ENCODE data around the gene SFT2D2.

The SFT2D2 gene

GRCh38 chr1:168243198-168243597 lies 17.4 kb downstream of the SFT2D2 start:
- Histone ChIP-seq H3K4me1 (ENCODE audit: control insufficient read depth, insufficient read depth, low read length) (peaks cover 11% of the 10 kb centered on the region), H3K27me3 (ENCODE audit: control insufficient read depth in 1 of 2, insufficient read depth in 2 of 2, low read length in 2 of 2) (no peaks in the 10 kb centered on the region), H3K27ac (ENCODE audit: low read length) (peak overlapping the region; percentile 50), H3K9ac (ENCODE audit: low read length in 2 of 2) (peak overlapping the region in 1 of 2 donors; percentile 22), H3K9me3 (ENCODE audit: control insufficient read depth in 2 of 2, low read length in 2 of 2) (no peaks in the 10 kb centered on the region), H3K4me3 (ENCODE audit: low read length in 2 of 2) (no peak overlapping the region), H3K36me3 (ENCODE audit: control insufficient read depth in 2 of 2, insufficient read depth in 2 of 2, low read length in 2 of 2) (peaks cover 15 to 32% of the 10 kb centered on the region in 2 donors)

- Histone ChIP-seq H3K27me3 (ENCODE audit: control insufficient read depth in 1 of 2, insufficient read depth in 2 of 2, low read length in 2 of 2) (no peaks in the 10 kb centered on the region), H3K4me1 (ENCODE audit: control insufficient read depth, insufficient read depth, low read length) (peaks cover 11% of the 10 kb centered on the region), H3K36me3 (ENCODE audit: control insufficient read depth in 2 of 2, insufficient read depth in 2 of 2, low read length in 2 of 2) (peaks cover 14 to 31% of the 10 kb centered on the region in 2 donors), H3K9ac (ENCODE audit: low read length in 2 of 2) (peak overlapping the region in 1 of 2 donors; percentile 22), H3K27ac (ENCODE audit: low read length) (peak overlapping the region; percentile 50), H3K4me3 (ENCODE audit: low read length in 2 of 2) (peak overlapping the region in 1 of 2 donors; percentile 1), H3K9me3 (ENCODE audit: control insufficient read depth in 2 of 2, low read length in 2 of 2) (no peaks in the 10 kb centered on the region)
These were observed 17.9 kb downstream of the SFT2D2 start for GRCh38 chr1:168243636-168244212.

DNA sequence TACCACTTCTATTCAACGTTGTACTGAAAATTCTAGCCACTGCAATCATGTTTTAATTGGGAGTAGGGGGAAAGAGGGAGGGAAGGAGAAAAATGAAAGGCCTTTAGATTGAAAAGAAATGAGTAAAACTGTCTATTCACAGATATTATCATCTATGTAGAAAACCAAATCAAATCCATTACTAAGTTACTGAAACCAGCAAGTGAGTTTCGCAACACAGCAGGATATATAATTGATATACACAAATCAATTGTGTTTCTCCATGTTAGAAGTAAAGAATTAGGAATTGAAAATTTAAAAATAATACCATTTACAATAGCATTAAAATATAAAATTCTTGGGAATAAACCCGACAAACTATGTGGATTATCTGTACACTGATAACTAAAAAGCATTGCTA lies 19.2 kb downstream of the SFT2D2 start:
- no peaks in the 10 kb centered on the region for H3K9me3 ChIP-seq (ENCODE audit: control insufficient read depth in 2 of 2, low read length in 2 of 2)
- no peaks in the 10 kb centered on the region for H3K27me3 ChIP-seq (ENCODE audit: control insufficient read depth in 1 of 2, insufficient read depth in 2 of 2, low read length in 2 of 2)
- no peak overlapping the region for H3K4me3 ChIP-seq (ENCODE audit: low read length in 2 of 2)
- H3K36me3 ChIP-seq (ENCODE audit: control insufficient read depth in 2 of 2, insufficient read depth in 2 of 2, low read length in 2 of 2), result peaks cover 10 to 23% of the 10 kb centered on the region in 2 donors
- H3K9ac ChIP-seq (ENCODE audit: low read length in 2 of 2), result no peak overlapping the region
- peaks cover 11% of the 10 kb centered on the region for H3K4me1 ChIP-seq (ENCODE audit: control insufficient read depth, insufficient read depth, low read length)
- no peak overlapping the region for H3K27ac ChIP-seq (ENCODE audit: low read length)

GRCh38 chr1:168246506-168246905 lies 20.7 kb downstream of the SFT2D2 start:
- Histone ChIP-seq H3K36me3 (ENCODE audit: control insufficient read depth in 2 of 2, insufficient read depth in 2 of 2, low read length in 2 of 2) (peaks cover 16 to 27% of the 10 kb centered on the region in 2 donors), H3K9ac (ENCODE audit: low read length in 2 of 2) (no peak overlapping the region), H3K27me3 (ENCODE audit: control insufficient read depth in 1 of 2, insufficient read depth in 2 of 2, low read length in 2 of 2) (no peaks in the 10 kb centered on the region), H3K9me3 (ENCODE audit: control insufficient read depth in 2 of 2, low read length in 2 of 2) (no peaks in the 10 kb centered on the region), H3K27ac (ENCODE audit: low read length) (no peak overlapping the region), H3K4me1 (ENCODE audit: control insufficient read depth, insufficient read depth, low read length) (peaks cover 11% of the 10 kb centered on the region), H3K4me3 (ENCODE audit: low read length in 2 of 2) (no peak overlapping the region)

GRCh38 chr1:168252204-168252733 lies 26.5 kb downstream of the SFT2D2 start:
- peaks cover 6 to 10% of the 10 kb centered on the region in 2 donors for H3K36me3 ChIP-seq (ENCODE audit: control insufficient read depth in 2 of 2, insufficient read depth in 2 of 2, low read length in 2 of 2)

DNA sequence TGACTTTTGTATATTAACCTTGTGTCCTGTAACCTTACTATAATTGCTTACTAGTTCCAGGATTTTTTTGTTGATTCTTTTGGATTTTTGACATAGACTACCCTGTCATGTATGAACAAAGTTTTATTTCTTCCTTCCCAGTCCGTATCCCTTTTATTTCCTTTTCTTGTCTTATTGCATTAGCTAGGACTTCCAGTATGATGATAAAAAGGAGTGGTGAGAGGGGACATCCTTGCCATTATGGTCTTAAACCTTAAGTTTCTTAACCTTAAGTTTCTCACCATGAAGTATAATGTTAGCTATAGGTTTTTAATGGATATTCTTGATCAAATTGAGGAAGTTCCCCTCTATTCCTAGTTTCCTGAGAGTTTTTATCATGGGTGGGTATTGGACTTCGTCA lies 30.4 kb downstream of the SFT2D2 start:
- Histone ChIP-seq H3K4me3 (ENCODE audit: low read length in 2 of 2) (no peak overlapping the region), H3K27me3 (ENCODE audit: control insufficient read depth in 1 of 2, insufficient read depth in 2 of 2, low read length in 2 of 2) (no peaks in the 10 kb centered on the region), H3K9me3 (ENCODE audit: control insufficient read depth in 2 of 2, low read length in 2 of 2) (peaks cover 0 to 8% of the 10 kb centered on the region in 2 donors), H3K9ac (ENCODE audit: low read length in 2 of 2) (no peak overlapping the region), H3K4me1 (ENCODE audit: control insufficient read depth, insufficient read depth, low read length) (no peaks in the 10 kb centered on the region), H3K36me3 (ENCODE audit: control insufficient read depth in 2 of 2, insufficient read depth in 2 of 2, low read length in 2 of 2) (no peaks in the 10 kb centered on the region), H3K27ac (ENCODE audit: low read length) (no peak overlapping the region)

More at GRCh38 chr1:168252204-168252733, 26.5 kb downstream of the SFT2D2 start:
- H3K27ac ChIP-seq (ENCODE audit: low read length), result no peak overlapping the region
- no peak overlapping the region for H3K9ac ChIP-seq (ENCODE audit: low read length in 2 of 2)
- H3K27me3 ChIP-seq (ENCODE audit: control insufficient read depth in 1 of 2, insufficient read depth in 2 of 2, low read length in 2 of 2), result no peaks in the 10 kb centered on the region
- peaks cover 0 to 8% of the 10 kb centered on the region in 2 donors for H3K9me3 ChIP-seq (ENCODE audit: control insufficient read depth in 2 of 2, low read length in 2 of 2)
- H3K4me3 ChIP-seq (ENCODE audit: low read length in 2 of 2), result no peak overlapping the region
- no peaks in the 10 kb centered on the region for H3K4me1 ChIP-seq (ENCODE audit: control insufficient read depth, insufficient read depth, low read length)

DNA sequence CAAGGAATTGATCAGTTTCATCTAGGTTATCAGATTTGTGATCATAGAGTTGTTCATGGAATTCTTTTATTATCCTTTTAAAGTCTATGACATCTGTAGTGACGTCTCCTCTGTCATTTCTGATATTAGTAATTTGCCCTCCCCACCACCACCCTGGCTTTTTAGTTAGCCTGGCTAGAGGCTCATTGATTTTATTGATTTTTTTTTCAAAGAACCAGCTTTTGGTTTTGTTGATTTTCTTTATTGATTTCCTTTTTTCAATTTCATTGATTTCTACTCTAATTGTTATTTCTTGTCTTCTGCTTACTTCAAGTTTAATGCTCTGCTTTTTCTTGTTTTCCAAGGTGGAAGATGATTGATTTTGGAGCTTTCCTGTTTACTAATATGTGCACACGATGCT lies 31.6 kb downstream of the SFT2D2 start:
- no peaks in the 10 kb centered on the region for H3K4me1 ChIP-seq (ENCODE audit: control insufficient read depth, insufficient read depth, low read length)
- H3K4me3 ChIP-seq (ENCODE audit: low read length in 2 of 2), result no peak overlapping the region
- H3K27me3 ChIP-seq (ENCODE audit: control insufficient read depth in 1 of 2, insufficient read depth in 2 of 2, low read length in 2 of 2), result no peaks in the 10 kb centered on the region
- H3K9me3 ChIP-seq (ENCODE audit: control insufficient read depth in 2 of 2, low read length in 2 of 2), result peaks cover 0 to 8% of the 10 kb centered on the region in 2 donors
- H3K9ac ChIP-seq (ENCODE audit: low read length in 2 of 2), result no peak overlapping the region
- no peak overlapping the region for H3K27ac ChIP-seq (ENCODE audit: low read length)
- no peaks in the 10 kb centered on the region for H3K36me3 ChIP-seq (ENCODE audit: control insufficient read depth in 2 of 2, insufficient read depth in 2 of 2, low read length in 2 of 2)

GRCh38 chr1:168259567-168259966 lies 33.8 kb downstream of the SFT2D2 start:
- Histone ChIP-seq H3K27ac (ENCODE audit: low read length) (no peak overlapping the region), H3K4me3 (ENCODE audit: low read length in 2 of 2) (no peak overlapping the region), H3K4me1 (ENCODE audit: control insufficient read depth, insufficient read depth, low read length) (no peaks in the 10 kb centered on the region), H3K27me3 (ENCODE audit: control insufficient read depth in 1 of 2, insufficient read depth in 2 of 2, low read length in 2 of 2) (no peaks in the 10 kb centered on the region), H3K9me3 (ENCODE audit: control insufficient read depth in 2 of 2, low read length in 2 of 2) (peaks cover 0 to 8% of the 10 kb centered on the region in 2 donors), H3K9ac (ENCODE audit: low read length in 2 of 2) (no peak overlapping the region), H3K36me3 (ENCODE audit: control insufficient read depth in 2 of 2, insufficient read depth in 2 of 2, low read length in 2 of 2) (no peaks in the 10 kb centered on the region)

DNA sequence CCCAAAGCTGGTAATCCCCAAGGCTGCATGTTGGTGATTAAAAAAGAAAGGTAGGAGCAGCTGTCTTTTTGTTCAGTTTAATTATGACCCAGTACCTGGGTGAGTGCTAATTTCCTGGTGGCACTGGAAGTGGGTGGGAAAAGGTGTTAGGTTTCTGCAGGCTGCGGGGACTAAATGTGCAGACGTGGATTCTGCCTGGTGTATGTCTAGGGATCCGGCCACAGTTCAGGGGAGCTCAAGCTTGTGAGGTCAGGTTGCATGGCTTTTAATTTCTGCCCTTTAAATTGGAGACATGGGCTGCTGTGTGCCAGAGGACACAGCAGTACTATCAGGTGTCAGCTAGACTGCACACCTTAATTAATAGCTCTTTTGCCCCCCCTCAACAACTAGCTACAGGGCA lies 34.6 kb downstream of the SFT2D2 start:
- H3K36me3 ChIP-seq (ENCODE audit: control insufficient read depth in 2 of 2, insufficient read depth in 2 of 2, low read length in 2 of 2), result no peaks in the 10 kb centered on the region
- H3K27me3 ChIP-seq (ENCODE audit: control insufficient read depth in 1 of 2, insufficient read depth in 2 of 2, low read length in 2 of 2), result no peaks in the 10 kb centered on the region
- no peak overlapping the region for H3K9ac ChIP-seq (ENCODE audit: low read length in 2 of 2)
- H3K9me3 ChIP-seq (ENCODE audit: control insufficient read depth in 2 of 2, low read length in 2 of 2), result peaks cover 0 to 8% of the 10 kb centered on the region in 2 donors
- H3K4me3 ChIP-seq (ENCODE audit: low read length in 2 of 2), result no peak overlapping the region
- no peak overlapping the region for H3K27ac ChIP-seq (ENCODE audit: low read length)
- H3K4me1 ChIP-seq (ENCODE audit: control insufficient read depth, insufficient read depth, low read length), result no peaks in the 10 kb centered on the region

DNA sequence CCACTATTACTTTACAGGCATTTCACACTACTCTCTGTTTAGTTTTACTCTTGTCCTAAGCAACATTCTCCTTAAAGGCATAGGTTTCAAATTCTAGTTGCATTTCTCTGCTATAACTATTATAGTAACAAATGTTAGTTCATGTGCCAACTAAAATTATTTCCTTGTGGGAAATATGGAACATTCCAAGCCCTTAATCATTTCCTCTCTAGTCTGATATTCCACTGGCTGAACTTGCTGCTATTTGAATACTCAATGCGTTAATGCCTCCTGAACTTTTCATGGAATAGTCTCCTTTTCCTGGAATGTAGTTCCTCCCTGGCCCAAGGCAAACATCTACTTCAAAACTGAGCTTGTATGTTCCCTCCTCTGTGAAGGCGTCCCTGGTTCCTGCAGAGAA lies 35.6 kb downstream of the SFT2D2 start:
- no peaks in the 10 kb centered on the region for H3K4me1 ChIP-seq (ENCODE audit: control insufficient read depth, insufficient read depth, low read length)
- H3K27ac ChIP-seq (ENCODE audit: low read length), result no peak overlapping the region
- H3K9ac ChIP-seq (ENCODE audit: low read length in 2 of 2), result no peak overlapping the region
- no peaks in the 10 kb centered on the region for H3K27me3 ChIP-seq (ENCODE audit: control insufficient read depth in 1 of 2, insufficient read depth in 2 of 2, low read length in 2 of 2)
- peaks cover 0 to 3% of the 10 kb centered on the region in 2 donors for H3K9me3 ChIP-seq (ENCODE audit: control insufficient read depth in 2 of 2, low read length in 2 of 2)
- no peak overlapping the region for H3K4me3 ChIP-seq (ENCODE audit: low read length in 2 of 2)
- no peaks in the 10 kb centered on the region for H3K36me3 ChIP-seq (ENCODE audit: control insufficient read depth in 2 of 2, insufficient read depth in 2 of 2, low read length in 2 of 2)

DNA sequence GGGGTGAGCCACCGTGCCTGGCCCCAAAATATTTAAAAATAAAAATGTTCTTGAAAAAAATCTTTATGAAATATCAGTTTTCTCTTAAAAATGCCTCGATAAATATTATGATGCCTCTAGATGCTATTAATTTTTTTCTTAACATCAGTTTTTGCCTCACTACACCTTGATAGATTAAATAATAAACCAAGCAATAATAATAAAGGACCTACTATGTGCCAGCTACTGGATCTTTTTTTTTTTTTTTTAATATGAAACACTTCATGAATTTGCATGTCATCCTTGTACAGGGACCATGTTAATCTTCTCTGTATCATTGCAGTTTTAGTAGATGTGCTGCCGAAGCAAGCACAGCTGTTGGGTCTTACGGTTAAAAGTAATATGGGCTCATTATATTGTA lies 37.3 kb downstream of the SFT2D2 start:
- Histone ChIP-seq H3K4me3 (ENCODE audit: low read length in 2 of 2) (no peak overlapping the region), H3K9me3 (ENCODE audit: control insufficient read depth in 2 of 2, low read length in 2 of 2) (no peaks in the 10 kb centered on the region), H3K27ac (ENCODE audit: low read length) (no peak overlapping the region), H3K36me3 (ENCODE audit: control insufficient read depth in 2 of 2, insufficient read depth in 2 of 2, low read length in 2 of 2) (no peaks in the 10 kb centered on the region), H3K9ac (ENCODE audit: low read length in 2 of 2) (no peak overlapping the region), H3K27me3 (ENCODE audit: control insufficient read depth in 1 of 2, insufficient read depth in 2 of 2, low read length in 2 of 2) (no peaks in the 10 kb centered on the region), H3K4me1 (ENCODE audit: control insufficient read depth, insufficient read depth, low read length) (no peaks in the 10 kb centered on the region)
